A549 treated with Hydrocortisone at 1 μM for 4 hours (cell line): ENCODE results near the gene CLEC4C. TPM values are rescaled to one million over a fixed set of nuclear protein-coding genes. Genes with fewer than 3 reads are reported as not detected.

ENCODE experiments used
- total RNA-seq: library from RNA; stranded (reverse); fragments of 200-300 nt; extraction: Qiagen RNA extraction; gene quantifications from 5 replicates; pipeline ENCODE4 v1.2.3, GENCODE V29; 2022

The CLEC4C gene, protein sequence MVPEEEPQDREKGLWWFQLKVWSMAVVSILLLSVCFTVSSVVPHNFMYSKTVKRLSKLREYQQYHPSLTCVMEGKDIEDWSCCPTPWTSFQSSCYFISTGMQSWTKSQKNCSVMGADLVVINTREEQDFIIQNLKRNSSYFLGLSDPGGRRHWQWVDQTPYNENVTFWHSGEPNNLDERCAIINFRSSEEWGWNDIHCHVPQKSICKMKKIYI
- not detected in 5 replicates for total RNA-seq

DNA sequence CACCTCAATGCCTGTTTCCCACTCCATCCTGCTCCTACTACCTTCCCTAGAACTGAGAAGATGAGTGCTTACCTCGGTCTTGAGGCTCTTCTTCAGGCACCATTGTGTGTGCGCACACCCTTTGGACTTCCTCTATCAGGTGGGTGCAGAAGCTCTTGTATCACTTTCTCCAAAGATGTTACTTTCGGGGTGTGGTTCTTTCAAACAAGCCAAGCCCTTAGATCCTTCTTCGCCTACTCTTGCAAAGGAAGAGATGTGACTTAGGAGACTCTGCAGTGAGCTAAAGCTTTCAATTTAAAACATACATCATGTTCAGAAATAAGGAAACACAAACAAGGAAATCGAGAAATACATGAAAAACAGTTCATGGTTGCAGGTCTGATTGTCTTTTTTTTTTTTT, at the start of gene CLEC4C:
CLEC4C (minus strand) TSS at position 130 of the 400 bp plus-strand sequence; CDS start at position 103, 27 bp downstream.

GRCh38 chr12:7788884-7789528, 41.8 kb upstream of the CLEC4C start, which contains the start of gene NANOG:
TSS of gene NANOG (plus strand) at chr12:7789402. CDS start at chr12:7789615, 213 bp downstream.

GRCh38 chr12:7711133-7711532, 36.0 kb downstream of the CLEC4C start, which contains the start of gene DPPA3:
TSS of gene DPPA3 (plus strand) at chr12:7711433. CDS start at chr12:7711571, 138 bp downstream.

GRCh38 chr12:7695566-7696197, 51.5 kb downstream of the CLEC4C start, which contains the start of gene GDF3:
TSS of gene GDF3 (minus strand) at chr12:7695775. CDS start at chr12:7695728, 47 bp downstream.

Other genes starting within 250 kb of the CLEC4C start
- gene CD163, start 243.6 kb downstream of the CLEC4C start, total RNA-seq: 0.03 to 0.05 TPM (median 0.03 TPM) in 3 of 5 replicates, not detected in the others
- not detected in 5 replicates for gene APOBEC1, start 81.5 kb downstream of the CLEC4C start, total RNA-seq
- gene GDF3, start 51.6 kb downstream of the CLEC4C start, total RNA-seq: not detected in 5 replicates
- gene DPPA3, start 35.9 kb downstream of the CLEC4C start, total RNA-seq: not detected in 5 replicates
- not detected in 5 replicates for gene NANOGNB, start 17.8 kb upstream of the CLEC4C start, total RNA-seq
- gene NANOG, start 42.0 kb upstream of the CLEC4C start, total RNA-seq: not detected in 5 replicates
- gene SLC2A14, start 125.5 kb upstream of the CLEC4C start, total RNA-seq: 0.35 to 0.63 TPM (median 0.39 TPM) in 5 replicates
- gene SLC2A3, start 188.8 kb upstream of the CLEC4C start, total RNA-seq: 4.3 to 7.1 TPM (median 5.3 TPM) in 5 replicates